ENCODE data around the gene C9orf57.
"Not testable (repeated sequence)": the region's sequence is repeated elsewhere in the genome, so short reads cannot be mapped to it uniquely, and the experiment has no call there.

Gene C9orf57

GRCh38 chr9:72060513-72060912, at the start of gene C9orf57:
C9orf57 (minus strand) TSS chr9:72060613; CDS start chr9:72059331, 1,282 bp downstream.
- Mint-ChIP-seq H3K9me3 (ENCODE audit: low read depth) (no peaks in the 10 kb centered on the region), H3K27ac (no peak within 1 kb of the TSS), H3K4me1 (ENCODE audit: low read depth) (no peaks in the 10 kb centered on the region), H3K27me3 (peaks cover 13% of the 10 kb centered on the region), H3K36me3 (no peaks in the 10 kb centered on the region), H3K4me3 (no peak within 1 kb of the TSS)

GRCh38 chr9:72102520-72102919, 42.1 kb upstream of the C9orf57 start:
- no peaks in the 10 kb centered on the region for H3K36me3 Mint-ChIP-seq
- H3K27me3 Mint-ChIP-seq = no peaks in the 10 kb centered on the region
- H3K4me3 Mint-ChIP-seq = no peak overlapping the region
- H3K4me1 Mint-ChIP-seq (ENCODE audit: low read depth) = no peaks in the 10 kb centered on the region
- H3K27ac Mint-ChIP-seq = no peak overlapping the region
- peaks cover 8% of the 10 kb centered on the region for H3K9me3 Mint-ChIP-seq (ENCODE audit: low read depth)

- not testable (repeated sequence) for H3K4me1 Mint-ChIP-seq (ENCODE audit: low read depth); H3K4me3 Mint-ChIP-seq; H3K36me3 Mint-ChIP-seq; H3K27me3 Mint-ChIP-seq; H3K27ac Mint-ChIP-seq
- H3K9me3 Mint-ChIP-seq (ENCODE audit: low read depth) = peaks cover 12% of the 10 kb centered on the region
These were observed 35.1 kb upstream of the C9orf57 start for GRCh38 chr9:72095520-72095919.

GRCh38 chr9:72092820-72093219, 32.4 kb upstream of the C9orf57 start:
- Mint-ChIP-seq H3K9me3 (ENCODE audit: low read depth) (peaks cover 6% of the 10 kb centered on the region), H3K4me3 (no peak overlapping the region), H3K36me3 (no peaks in the 10 kb centered on the region), H3K27me3 (peaks cover 6% of the 10 kb centered on the region), H3K27ac (no peak overlapping the region), H3K4me1 (ENCODE audit: low read depth) (no peaks in the 10 kb centered on the region)

GRCh38 chr9:72089451-72090130, 29.2 kb upstream of the C9orf57 start:
- Mint-ChIP-seq H3K4me3 (no peak overlapping the region), H3K27me3 (peaks cover 9% of the 10 kb centered on the region), H3K36me3 (no peaks in the 10 kb centered on the region), H3K27ac (no peak overlapping the region), H3K9me3 (ENCODE audit: low read depth) (no peaks in the 10 kb centered on the region), H3K4me1 (ENCODE audit: low read depth) (no peaks in the 10 kb centered on the region)

GRCh38 chr9:72082536-72082935, 22.1 kb upstream of the C9orf57 start:
- Mint-ChIP-seq H3K27me3 (peaks cover 15% of the 10 kb centered on the region), H3K36me3 (no peaks in the 10 kb centered on the region), H3K27ac (no peak overlapping the region), H3K9me3 (ENCODE audit: low read depth) (no peaks in the 10 kb centered on the region), H3K4me1 (ENCODE audit: low read depth) (no peaks in the 10 kb centered on the region), H3K4me3 (no peak overlapping the region)

- H3K36me3 Mint-ChIP-seq; H3K9me3 Mint-ChIP-seq (ENCODE audit: low read depth); H3K4me1 Mint-ChIP-seq (ENCODE audit: low read depth); H3K27ac Mint-ChIP-seq; H3K27me3 Mint-ChIP-seq; H3K4me3 Mint-ChIP-seq: not testable (repeated sequence)
These were observed 14.3 kb upstream of the C9orf57 start for GRCh38 chr9:72074666-72075065.

- no peak overlapping the region for H3K4me3 Mint-ChIP-seq
- H3K27me3 Mint-ChIP-seq = peaks cover 20% of the 10 kb centered on the region
- H3K4me1 Mint-ChIP-seq (ENCODE audit: low read depth) = no peaks in the 10 kb centered on the region
- no peaks in the 10 kb centered on the region for H3K36me3 Mint-ChIP-seq
- H3K9me3 Mint-ChIP-seq (ENCODE audit: low read depth) = peaks cover 4% of the 10 kb centered on the region
- H3K27ac Mint-ChIP-seq = no peak overlapping the region
These were observed 4.7 kb upstream of the C9orf57 start for GRCh38 chr9:72065076-72065475.

GRCh38 chr9:72052122-72052521, 8.3 kb downstream of the C9orf57 start:
- no peak overlapping the region for H3K27ac Mint-ChIP-seq
- H3K4me3 Mint-ChIP-seq = no peak overlapping the region
- no peaks in the 10 kb centered on the region for H3K4me1 Mint-ChIP-seq (ENCODE audit: low read depth)
- H3K9me3 Mint-ChIP-seq (ENCODE audit: low read depth) = no peaks in the 10 kb centered on the region
- H3K36me3 Mint-ChIP-seq = no peaks in the 10 kb centered on the region
- no peaks in the 10 kb centered on the region for H3K27me3 Mint-ChIP-seq

- no peak overlapping the region for H3K27ac Mint-ChIP-seq
- peaks cover 2% of the 10 kb centered on the region for H3K36me3 Mint-ChIP-seq
- no peak overlapping the region for H3K4me3 Mint-ChIP-seq
- peaks cover 5% of the 10 kb centered on the region for H3K27me3 Mint-ChIP-seq
- no peaks in the 10 kb centered on the region for H3K4me1 Mint-ChIP-seq (ENCODE audit: low read depth)
- no peaks in the 10 kb centered on the region for H3K9me3 Mint-ChIP-seq (ENCODE audit: low read depth)
These were observed 11.6 kb downstream of the C9orf57 start for GRCh38 chr9:72048850-72049249.

- H3K36me3 Mint-ChIP-seq = peaks cover 2% of the 10 kb centered on the region
- H3K4me3 Mint-ChIP-seq = no peak overlapping the region
- no peaks in the 10 kb centered on the region for H3K4me1 Mint-ChIP-seq (ENCODE audit: low read depth)
- no peak overlapping the region for H3K27ac Mint-ChIP-seq
- H3K27me3 Mint-ChIP-seq = peaks cover 5% of the 10 kb centered on the region
- H3K9me3 Mint-ChIP-seq (ENCODE audit: low read depth) = no peaks in the 10 kb centered on the region
These were observed 13.6 kb downstream of the C9orf57 start for GRCh38 chr9:72046630-72047456.

- peaks cover 12% of the 10 kb centered on the region for H3K27me3 Mint-ChIP-seq
- peaks cover 1% of the 10 kb centered on the region for H3K4me1 Mint-ChIP-seq (ENCODE audit: low read depth)
- no peaks in the 10 kb centered on the region for H3K9me3 Mint-ChIP-seq (ENCODE audit: low read depth)
- no peak overlapping the region for H3K4me3 Mint-ChIP-seq
- H3K27ac Mint-ChIP-seq = no peak overlapping the region
- H3K36me3 Mint-ChIP-seq = peaks cover 2% of the 10 kb centered on the region
These were observed 16.3 kb downstream of the C9orf57 start for GRCh38 chr9:72044095-72044494.

- H3K27ac Mint-ChIP-seq = no peak overlapping the region
- no peak overlapping the region for H3K4me3 Mint-ChIP-seq
- peaks cover 3% of the 10 kb centered on the region for H3K4me1 Mint-ChIP-seq (ENCODE audit: low read depth)
- peaks cover 14% of the 10 kb centered on the region for H3K27me3 Mint-ChIP-seq
- H3K9me3 Mint-ChIP-seq (ENCODE audit: low read depth) = no peaks in the 10 kb centered on the region
- H3K36me3 Mint-ChIP-seq = peaks cover 2% of the 10 kb centered on the region
These were observed 16.8 kb downstream of the C9orf57 start for GRCh38 chr9:72043576-72043975.

- H3K4me1 Mint-ChIP-seq (ENCODE audit: low read depth) = peaks cover 3% of the 10 kb centered on the region
- no peak overlapping the region for H3K4me3 Mint-ChIP-seq
- peaks cover 14% of the 10 kb centered on the region for H3K27me3 Mint-ChIP-seq
- peaks cover 2% of the 10 kb centered on the region for H3K36me3 Mint-ChIP-seq
- H3K9me3 Mint-ChIP-seq (ENCODE audit: low read depth) = no peaks in the 10 kb centered on the region
- H3K27ac Mint-ChIP-seq = no peak overlapping the region
These were observed 17.5 kb downstream of the C9orf57 start for GRCh38 chr9:72042928-72043327.

GRCh38 chr9:72041775-72042194, 18.6 kb downstream of the C9orf57 start:
- Mint-ChIP-seq H3K27me3 (peaks cover 12% of the 10 kb centered on the region), H3K36me3 (peaks cover 2% of the 10 kb centered on the region), H3K4me3 (no peak overlapping the region), H3K4me1 (ENCODE audit: low read depth) (peaks cover 3% of the 10 kb centered on the region), H3K9me3 (ENCODE audit: low read depth) (no peaks in the 10 kb centered on the region), H3K27ac (no peak overlapping the region)
